ELR (cell line): ENCODE data around the gene FAM83E.
A peak's percentile ranks its signal among the peaks of the same experiment; 100 is the strongest.

Source experiments
- DNase-seq: peaks from one replicate; pipeline ENCODE4 v3.0.0-alpha.2; 2015; ENCODE audit warnings: low read depth

The FAM83E gene

DNA sequence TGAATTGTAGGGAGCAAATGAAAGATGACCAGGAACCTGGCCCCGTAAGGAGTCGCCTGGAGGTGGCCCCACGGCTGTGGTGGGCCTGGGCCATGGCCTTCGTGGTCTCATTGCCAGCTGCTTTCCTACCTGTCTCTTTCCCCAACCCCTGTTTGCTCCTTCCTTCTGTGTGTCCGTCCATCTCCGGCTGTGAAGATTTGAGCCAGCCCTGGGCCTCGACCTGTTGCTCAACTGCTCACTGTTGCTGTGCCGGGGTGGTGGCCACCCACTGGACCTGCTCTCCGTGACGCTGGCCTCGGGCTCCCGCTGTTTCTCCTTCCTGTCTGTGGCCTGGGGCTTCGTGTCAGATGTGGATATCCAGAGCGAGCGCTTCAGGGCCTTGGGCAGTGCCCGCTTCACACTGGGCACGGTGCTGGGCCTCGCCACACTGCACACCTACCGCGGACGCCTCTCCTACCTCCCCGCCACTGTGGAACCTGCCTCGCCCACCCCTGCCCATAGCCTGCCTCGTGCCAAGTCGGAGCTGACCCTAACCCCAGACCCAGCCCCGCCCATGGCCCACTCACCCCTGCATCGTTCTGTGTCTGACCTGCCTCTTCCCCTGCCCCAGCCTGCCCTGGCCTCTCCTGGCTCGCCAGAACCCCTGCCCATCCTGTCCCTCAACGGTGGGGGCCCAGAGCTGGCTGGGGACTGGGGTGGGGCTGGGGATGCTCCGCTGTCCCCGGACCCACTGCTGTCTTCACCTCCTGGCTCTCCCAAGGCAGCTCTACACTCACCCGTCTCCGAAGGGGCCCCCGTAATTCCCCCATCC is 13.8 kb upstream of the FAM83E start:
- no peak for DNase-seq

DNA sequence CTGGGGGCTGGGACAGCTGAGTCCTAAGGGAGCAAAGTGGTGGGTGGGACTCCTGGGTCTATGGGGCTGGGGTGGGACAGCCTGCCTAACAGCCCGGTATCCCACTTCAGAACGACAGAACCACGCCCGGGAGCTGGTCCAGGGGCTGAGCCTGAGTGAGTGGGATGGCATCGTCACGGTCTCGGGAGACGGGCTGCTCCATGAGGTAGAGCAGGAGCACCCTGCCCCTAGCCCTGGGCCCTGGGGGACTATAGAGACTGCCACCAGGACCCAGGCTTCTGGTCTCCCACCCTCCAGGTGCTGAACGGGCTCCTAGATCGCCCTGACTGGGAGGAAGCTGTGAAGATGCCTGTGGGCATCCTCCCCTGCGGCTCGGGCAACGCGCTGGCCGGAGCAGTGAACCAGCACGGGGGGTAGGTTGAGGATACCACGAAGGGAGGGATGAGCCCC is 13.0 kb upstream of the FAM83E start:
- no peak for DNase-seq

DNA sequence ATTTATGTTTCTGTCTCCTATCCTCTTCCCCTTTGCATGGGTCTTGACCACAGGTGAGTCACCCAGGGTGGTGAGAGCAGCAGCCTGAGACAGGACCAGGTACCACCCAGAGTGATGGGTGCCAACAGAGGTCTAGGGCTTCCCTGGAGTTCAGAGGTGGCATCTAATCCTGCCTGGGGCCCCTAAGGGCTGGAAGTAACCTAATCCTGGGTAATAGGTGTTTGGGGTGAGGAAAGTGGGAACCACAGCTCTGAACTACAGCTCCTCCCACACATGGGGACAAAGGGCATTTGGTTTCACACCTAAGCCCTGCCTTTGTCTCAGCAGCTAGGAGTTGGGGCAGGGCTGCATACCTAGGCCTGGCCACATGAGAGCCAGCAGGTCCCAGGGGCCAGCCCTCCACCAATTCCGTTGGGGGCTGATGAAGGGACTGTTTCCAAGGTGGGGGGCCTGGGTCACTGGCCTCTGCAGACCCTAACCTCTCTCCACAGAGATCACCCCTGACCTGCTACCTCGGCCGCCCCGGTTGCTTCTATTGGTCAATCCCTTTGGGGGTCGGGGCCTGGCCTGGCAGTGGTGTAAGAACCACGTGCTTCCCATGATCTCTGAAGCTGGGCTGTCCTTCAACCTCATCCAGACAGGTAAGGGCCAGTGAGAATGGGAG is 12.5 kb upstream of the FAM83E start:
- DNase-seq = peak; percentile 37

DNA sequence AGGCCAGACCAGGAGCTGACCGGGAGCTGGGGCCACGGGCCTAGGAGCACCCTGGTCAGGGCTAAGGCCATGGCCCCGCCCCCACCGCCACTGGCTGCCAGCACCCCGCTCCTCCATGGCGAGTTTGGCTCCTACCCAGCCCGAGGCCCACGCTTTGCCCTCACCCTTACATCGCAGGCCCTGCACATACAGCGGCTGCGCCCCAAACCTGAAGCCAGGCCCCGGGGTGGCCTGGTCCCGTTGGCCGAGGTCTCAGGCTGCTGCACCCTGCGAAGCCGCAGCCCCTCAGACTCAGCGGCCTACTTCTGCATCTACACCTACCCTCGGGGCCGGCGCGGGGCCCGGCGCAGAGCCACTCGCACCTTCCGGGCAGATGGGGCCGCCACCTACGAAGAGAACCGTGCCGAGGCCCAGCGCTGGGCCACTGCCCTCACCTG is 11.0 kb upstream of the FAM83E start:
- no peak for DNase-seq

DNA sequence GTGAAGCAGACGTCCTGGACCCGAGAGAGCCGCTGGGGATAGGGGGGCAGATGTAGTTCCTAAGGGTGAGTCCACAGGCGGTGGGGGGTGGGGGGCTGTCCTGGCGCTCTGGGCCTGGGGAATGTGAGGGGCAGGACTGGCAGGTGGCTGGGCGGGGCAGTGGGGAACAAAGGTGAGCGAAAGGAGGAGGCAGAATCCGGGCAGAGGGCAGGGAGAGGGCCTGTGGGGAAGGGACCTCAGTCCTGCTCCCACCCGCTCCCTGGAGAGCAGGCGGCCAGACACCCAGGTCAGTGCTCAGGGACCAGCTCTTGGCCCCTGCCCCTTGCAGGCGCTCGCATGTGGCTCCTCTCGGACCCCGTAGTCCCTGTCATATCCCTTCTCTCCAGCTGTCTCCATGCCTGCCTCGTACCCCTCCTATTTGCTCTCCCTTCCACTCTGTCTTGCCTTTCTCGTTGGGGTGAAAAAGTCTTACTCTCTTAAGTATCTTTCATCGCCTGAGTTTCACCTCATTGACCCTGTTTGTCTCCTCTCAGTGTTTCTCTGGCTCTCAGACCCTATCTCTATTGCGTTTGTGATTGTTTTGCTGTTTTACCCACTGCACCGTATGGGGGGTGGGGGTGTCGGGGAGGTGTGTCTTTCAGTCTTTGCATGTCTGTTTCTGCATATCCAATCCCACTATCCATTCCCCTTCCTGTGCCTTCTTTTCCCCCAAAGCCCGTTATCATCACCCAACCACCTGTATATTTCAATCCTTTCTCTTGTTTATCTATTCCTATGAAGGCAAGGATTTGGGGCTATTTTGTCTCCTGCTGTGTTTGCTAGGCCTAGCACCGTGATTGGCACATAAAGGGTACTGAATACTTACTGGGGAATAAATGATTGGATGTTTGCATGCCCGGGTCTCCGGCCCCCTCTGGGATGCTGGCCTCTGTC is 10.2 kb upstream of the FAM83E start:
- DNase-seq = no peak

DNA sequence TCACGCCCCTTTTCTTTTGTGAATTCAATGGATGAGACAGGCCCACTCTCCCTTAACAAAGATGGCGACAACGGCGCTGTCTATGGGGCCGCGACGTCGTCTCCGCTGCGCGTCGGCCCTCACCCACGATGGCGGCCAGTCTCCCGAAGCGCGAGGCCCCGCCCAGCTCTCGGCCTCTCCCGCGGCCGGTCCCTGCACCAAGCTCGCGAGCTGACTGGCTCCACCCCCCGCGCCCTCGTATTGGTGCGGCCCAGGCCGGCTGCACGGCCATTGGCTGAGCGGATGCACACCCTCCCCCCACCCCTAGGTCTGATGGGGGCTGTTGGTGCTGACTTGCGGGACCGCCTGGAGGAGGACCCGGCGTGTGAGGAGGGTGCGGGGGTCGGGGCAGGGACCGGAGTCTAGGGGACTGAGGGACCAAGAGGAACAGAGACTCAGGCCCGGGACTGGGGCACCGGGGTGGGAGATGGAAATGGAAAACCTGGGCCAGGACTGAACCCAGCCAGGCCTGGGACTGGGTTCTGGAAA is 9.3 kb upstream of the FAM83E start:
- DNase-seq = peak; percentile 97

DNA sequence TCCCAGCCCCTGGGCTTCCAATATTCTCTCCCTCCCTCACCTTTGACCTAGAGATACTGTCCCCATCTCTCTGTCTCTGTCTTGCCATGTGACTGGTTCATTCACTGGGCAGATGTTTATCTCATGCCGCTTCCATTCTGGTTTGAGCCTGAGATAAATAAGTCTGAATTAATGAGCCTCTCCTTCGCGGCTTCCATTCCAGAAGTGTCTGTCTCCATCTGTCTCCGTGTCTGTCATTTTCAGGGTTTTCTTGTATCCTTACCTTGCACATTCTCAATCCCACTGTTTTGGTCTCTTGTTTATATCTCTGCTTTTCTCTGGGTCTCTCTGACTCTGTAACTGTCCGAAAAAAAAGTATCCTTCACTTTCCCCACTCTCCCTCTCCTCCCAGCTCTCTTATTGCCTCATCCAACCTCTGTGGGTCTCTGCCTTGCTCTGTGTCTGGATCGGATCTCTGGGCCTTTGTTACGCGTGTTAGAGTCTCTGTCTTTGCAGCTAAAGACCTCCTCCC is 8.7 kb upstream of the FAM83E start:
- no peak for DNase-seq

DNA sequence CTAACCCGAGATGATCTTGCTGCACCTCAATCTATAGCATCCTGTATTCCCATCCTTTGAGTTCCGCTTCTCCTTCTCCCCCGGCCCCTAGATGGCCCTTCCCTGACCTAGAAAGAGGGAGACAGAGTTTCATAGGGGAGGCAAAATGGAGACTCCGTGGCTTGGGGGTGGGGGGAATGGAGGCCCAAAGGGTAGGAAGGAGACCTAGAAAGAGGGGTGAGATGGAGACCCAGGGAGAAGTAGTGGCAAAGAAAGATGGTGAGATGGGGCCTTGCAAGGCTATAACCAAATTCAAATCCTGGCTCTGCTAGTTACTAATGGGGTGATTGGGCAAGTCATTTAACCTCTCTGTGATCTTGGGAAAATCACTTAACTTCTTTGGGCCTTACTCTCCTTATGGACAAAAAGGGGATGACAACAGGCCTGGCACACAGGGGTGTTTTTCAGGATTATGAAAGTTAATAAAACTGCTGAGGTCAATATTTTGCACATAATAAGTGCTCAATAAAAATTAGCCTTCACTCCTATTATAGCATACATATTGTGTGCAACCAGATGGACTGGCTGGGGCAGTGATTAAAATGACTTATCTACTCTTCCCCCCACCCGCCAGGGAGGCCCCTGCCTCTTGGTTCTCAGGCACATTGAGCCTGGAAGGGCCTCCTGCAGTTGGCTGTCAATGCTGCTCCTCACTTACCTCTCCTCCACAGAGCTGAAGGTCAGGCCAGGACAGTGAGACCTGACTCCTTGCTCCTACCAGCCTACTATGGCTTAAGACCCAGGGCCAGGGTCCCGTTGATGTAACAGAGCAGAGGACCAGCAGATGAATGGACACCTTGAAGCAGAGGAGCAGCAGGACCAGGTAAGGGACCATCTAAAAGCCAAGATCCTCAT is 5.1 kb upstream of the FAM83E start:
- peak; percentile 49 for DNase-seq

DNA sequence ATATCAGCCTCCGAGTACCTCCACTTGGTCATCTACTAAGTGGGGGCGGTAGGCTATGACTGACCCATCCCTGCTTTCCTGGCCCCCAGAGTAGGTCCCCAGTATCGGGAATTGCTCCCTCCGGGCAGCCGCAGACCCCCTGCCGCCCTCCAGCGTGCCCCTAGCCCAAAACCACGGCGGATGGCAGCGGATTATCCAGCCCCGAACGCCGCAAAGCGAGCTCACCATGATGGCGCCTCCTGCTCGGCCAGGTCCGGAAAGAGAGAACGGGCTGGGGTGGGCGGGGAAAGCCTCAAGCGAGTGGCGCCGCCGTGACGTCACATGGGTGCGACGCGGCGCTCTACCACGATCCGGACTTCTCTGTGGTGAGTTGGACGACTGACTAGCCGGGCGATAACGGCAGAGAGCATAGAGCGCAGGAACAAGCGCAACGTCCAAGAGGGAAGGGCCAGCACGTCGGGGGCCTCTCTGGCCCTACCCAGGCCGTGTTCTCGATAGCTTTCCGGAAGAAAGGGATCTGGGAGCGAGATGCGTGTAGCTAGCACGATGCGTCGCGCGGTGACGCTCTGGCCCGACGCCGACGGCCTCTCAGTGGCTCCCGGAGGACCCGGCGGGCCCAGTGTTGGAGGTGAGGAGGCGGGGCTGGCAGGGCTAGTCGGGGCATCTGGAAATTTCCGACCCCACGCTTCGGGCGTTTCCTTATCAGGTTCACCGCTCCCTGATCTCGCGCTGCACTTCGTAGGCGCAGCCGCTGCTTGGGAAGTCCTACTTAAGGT is 4.2 kb upstream of the FAM83E start, which contains the start of the genes RPL18 and SPHK2:
Gene RPL18, minus strand, starts transcription at position 263 of the 776 bp plus-strand sequence. Its CDS starts 35 bp downstream, at position 228.
Gene SPHK2, plus strand, starts transcription at position 591 of the 776 bp plus-strand sequence. CDS start 1,009 bp downstream, outside the sequence.
- peak; percentile 98 for DNase-seq

DNA sequence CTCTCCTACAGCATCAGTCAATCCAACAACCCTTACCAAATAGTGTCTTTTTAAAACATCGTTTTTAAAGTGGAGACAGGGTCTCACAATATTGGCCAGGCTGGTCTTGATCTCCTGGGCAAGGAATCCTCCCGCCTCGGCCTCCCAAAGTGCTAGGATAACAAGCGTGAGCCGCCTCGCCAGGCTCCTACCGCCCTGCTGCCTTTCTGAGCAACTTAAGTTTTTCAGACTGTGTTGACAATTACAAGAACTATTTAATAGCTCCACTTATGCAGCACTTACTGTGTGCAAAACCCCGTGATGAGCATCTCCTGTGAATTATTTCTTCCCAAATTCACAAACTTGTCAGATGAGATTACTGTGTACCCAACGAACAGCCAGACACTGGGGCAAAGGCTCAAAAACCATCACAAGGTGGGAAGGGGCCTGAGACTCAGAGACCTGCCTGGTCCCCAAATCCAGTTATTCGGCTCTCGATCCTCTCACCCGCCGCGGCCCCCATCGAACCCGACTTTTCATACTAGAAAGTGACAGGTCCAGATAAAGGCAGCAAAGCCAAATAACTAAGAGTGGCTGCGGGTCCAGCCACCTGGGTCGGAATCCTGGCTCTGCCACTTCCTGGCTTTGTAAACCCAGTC is 3.5 kb upstream of the FAM83E start:
- no peak for DNase-seq

DNA sequence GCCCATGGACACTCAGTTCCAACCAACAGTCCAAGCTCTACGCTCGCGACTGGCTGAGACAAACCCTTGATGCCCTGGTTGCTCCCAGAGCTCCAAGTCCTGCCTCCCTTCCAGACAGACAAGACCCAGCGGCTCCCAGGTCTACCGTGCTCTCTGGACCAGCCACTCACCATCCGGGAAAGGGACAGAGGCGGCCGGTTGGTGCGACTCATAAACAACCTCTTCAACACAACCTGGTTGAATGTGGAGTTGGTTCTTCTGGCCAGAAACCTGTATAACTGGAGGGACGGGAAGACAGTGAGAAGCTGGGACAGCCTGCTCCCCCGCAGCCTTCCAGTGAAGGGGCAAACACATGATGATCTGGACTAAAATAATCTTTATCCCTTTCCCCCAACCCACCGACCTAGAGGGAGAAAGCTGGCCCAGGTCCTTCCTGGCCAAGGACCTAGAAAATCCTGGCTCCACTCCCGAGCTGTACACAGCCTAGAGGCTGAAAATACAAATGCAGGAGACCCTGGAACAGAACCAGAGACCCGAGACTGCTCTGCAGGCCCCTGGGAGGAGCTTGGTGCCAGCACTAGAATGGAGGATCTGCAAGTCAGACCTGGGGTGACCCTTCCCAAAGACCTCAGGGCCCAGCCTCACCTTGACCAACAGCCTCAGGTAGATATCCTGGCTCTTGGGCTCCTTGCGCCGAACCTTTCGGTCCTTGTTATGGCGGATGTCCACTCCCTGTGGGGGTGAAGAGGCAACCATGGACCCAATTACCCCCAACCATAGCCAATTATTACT is 2.5 kb upstream of the FAM83E start:
- DNase-seq = peak; percentile 31

DNA sequence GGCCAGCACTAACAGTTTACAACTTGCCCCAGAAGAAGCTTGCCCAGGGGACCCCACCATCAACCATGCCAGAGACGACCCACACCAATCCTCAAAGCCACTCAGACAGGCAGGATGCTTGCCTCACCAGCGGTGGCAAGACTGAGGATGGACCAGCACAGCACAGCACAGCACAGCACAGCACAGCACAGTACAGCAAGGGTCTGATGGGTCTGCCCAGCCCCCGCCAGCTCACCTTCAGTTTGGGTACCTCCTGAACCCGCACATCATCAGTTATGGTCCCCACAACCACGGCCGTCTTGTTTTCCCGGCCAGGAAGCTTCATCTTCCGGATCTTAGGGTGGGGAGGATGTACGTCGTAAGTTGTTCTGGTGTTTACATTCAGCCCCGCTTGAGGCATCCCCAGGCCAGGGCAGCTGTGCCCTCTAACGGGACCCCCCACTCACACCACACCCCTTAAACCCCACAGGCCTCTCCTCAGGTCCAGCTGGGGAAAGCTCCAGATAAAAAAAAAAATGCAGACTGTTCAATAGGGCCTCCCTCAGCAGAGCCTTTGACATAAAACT is 1.7 kb upstream of the FAM83E start:
- no peak for DNase-seq

DNA sequence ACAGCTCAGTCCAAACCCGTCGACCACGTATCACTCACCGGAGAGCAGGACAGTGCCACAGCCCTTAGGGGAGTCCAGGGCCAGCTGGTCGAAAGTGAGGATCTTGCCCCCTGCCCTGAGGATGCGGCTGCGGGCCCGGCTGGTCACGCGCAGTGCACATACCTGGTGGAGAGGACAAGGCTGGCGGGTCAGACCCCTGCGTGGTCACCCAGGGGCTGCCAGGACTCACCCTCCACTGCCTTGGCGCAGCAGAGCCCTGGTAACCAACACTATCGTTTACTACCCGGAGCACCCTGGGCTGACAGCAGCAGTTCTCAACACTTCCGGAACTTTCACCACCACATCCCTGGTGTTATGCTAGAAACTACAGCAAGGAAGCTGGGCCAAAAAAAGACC is 1.2 kb upstream of the FAM83E start:
- DNase-seq = no peak

DNA sequence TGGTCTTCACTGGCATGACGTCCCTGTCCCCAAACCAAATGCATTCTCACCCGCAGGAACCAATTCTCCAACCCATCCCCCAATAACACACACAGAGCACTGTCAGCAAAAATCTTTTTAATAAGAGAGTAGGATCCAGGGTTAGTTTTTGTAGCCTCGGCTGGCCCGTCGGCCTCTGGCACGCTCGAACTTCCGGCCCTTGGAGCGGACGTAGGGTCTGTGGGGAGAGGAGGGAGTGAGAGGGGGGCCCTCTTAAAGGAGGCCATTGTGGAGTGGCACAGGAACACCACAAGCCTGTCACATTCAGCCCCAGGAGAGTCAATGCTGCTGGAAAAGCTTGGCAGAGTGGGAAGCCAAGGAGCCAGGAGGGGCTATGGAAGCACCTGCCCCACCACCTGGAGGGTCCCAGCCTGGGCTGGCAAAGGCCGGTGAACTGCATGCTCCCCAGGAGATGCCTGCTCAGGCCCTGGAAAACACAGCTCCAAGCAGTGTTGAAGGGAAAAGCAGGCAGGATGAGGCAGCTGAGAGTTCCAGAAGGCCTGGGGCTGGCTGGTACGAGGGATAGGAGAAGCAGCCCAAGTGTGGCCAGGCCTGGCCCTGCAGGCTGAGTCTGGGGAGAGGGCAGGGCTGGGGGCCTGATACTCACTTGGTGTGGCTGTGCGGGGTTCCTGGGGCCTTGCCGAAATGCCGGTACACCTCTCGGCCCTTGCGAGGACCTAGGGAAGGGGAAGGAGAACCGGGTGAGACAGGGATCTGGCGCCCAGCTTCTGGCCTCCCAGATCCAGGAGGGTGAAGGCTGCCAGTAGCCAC is 560 bp upstream of the FAM83E start:
- no peak for DNase-seq

DNA sequence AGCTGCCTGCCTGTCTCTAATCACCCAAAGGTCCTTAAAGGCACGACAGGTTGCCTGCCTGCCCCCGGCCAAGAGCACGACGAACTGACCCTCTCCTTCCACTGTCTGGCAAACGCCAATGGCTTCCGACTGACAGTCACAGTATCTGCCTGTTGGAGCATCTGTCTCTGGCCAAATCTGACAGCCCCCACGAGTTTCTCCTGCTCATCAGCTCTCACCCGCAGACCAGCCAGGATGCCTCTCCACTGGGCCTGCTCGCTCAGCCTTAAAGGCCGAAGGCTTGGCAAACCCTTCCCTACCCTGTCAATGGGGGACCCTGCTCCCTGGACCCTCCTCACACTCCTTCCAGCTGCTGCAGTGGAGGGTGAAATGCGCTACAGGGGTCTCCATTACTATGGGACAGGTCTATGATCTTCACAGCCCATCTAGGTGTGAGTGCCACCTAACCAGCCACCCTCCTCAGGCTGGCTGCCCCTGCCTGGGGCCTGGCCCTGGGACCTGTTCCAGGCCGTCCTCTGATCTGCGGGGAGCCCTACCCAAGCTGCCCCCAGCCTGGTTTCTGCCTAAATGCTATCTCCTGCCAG is 932 bp downstream of the FAM83E start:
- peak; percentile 39 for DNase-seq

DNA sequence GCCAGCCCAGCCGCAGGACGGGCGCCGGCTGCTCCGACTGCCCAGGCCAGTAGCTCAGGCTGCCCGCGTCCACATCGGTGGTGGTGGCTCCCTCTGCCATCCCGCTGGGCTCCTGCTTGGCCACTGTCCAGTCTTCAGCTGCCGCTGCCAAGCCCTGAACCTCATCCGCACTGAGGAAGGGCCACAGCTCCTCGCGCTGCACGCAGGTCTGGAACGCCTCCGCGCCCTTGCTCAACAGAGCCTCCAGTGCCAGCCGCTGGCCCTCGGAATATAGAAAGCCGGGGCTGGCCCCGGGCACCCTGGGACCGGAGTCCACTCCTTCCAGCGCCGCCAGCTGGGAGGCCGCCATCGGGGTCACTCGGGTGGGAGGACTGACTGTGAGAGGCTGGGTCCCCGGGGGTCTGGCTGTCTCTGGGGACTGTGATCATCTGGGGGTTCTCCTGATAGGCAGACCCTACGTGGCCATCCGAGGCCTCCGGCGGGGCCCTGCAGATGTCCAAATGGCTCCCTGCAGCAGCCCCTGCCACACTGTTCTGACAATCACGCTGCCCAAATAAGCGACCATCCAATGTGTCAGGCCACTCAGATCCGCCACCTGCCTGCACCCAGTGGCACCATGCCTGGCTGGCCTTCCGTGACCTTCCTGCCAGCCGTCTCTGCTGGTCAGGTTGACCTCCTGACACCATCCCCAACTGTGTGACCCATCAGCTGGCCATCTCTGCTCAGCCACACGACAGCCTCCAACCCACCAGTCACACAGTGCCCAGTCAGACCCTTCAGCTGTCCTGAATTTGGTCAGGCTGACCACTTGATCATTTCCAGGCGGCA is 1.6 kb downstream of the FAM83E start:
- DNase-seq = no peak
